GM06990 (cell line): Measurements from ENCODE around the gene TUFM.

ENCODE experiments used
- DNase-seq: peaks from one replicate; pipeline ENCODE4 v3.0.0-alpha.2; 2011; ENCODE audit not compliant: insufficient read length; ENCODE audit errors: extremely low read depth
- H3K27me3 ChIP-seq: replicated peaks from 2 replicates; pipeline ENCODE4 v1.6.0; 2011; ENCODE audit warnings: low read length; ENCODE audit not compliant: control insufficient read depth, insufficient read depth
- H3K36me3 ChIP-seq: 2 replicates; pipeline ENCODE4 v1.5.1; 2011; ENCODE audit warnings: low read length; ENCODE audit not compliant: control insufficient read depth, insufficient read depth
- H3K4me3 ChIP-seq: replicated peaks from 2 replicates; pipeline ENCODE4 v1.5.1; 2011; ENCODE audit warnings: low read depth, mild to moderate bottlenecking, control low read depth, low read length
- CTCF ChIP-seq: IDR thresholded peaks from 2 replicates; pipeline ENCODE4 v1.5.1; 2011; ENCODE audit warnings: low read length, control low read depth, mild to moderate bottlenecking, inconsistent platforms; ENCODE audit not compliant: insufficient read depth, poor library complexity, severe bottlenecking

The TUFM gene

GRCh38 chr16:28865001-28865688 is 19.0 kb upstream of the TUFM start:
- DNase-seq = no peak
- Histone ChIP-seq H3K36me3 (peaks cover 21% of the 10 kb centered on the region), H3K4me3 (no peak overlapping the region; the same call in 1 of the 2 replicates), H3K27me3 (no peaks in the 10 kb centered on the region)
- TF ChIP-seq CTCF = no peak

- Histone ChIP-seq H3K4me3 (peak overlapping the region; percentile 92), H3K36me3 (peaks cover 13% of the 10 kb centered on the region), H3K27me3 (no peaks in the 10 kb centered on the region)
- DNase-seq = no peak
- TF ChIP-seq CTCF = no peak
These were observed 18.0 kb upstream of the TUFM start for GRCh38 chr16:28863929-28864793.

GRCh38 chr16:28859326-28859725 is 13.2 kb upstream of the TUFM start:
- Histone ChIP-seq H3K4me3 (no peak overlapping the region), H3K36me3 (peaks cover 1% of the 10 kb centered on the region; the same call in 1 of the 2 replicates), H3K27me3 (no peaks in the 10 kb centered on the region)
- no peak for DNase-seq
- no peak for TF ChIP-seq CTCF

GRCh38 chr16:28858421-28858820 is 12.3 kb upstream of the TUFM start:
- TF ChIP-seq CTCF = no peak
- Histone ChIP-seq H3K4me3 (no peak overlapping the region), H3K27me3 (no peaks in the 10 kb centered on the region), H3K36me3 (peaks cover 1% of the 10 kb centered on the region; the same call in 1 of the 2 replicates)
- DNase-seq = no peak

- no peak for DNase-seq
- Histone ChIP-seq H3K4me3 (peak overlapping the region; percentile 67), H3K36me3 (peaks cover 25% of the 10 kb centered on the region), H3K27me3 (no peaks in the 10 kb centered on the region)
- no peak for TF ChIP-seq CTCF
These were observed 755 bp upstream of the TUFM start for GRCh38 chr16:28846933-28847273.
